Measurements from ENCODE around the gene SH3BP2. TPM values are rescaled to one million over a fixed set of nuclear protein-coding genes. Genes with fewer than 3 reads are reported as not detected.

SH3BP2 gene
- total RNA-seq, 1 donor from 2014 or later, result 150 TPM

GRCh38 chr4:2837110-2837903 lies 44.4 kb downstream of the SH3BP2 start:
- TF ChIP-seq CTCF (IDR thresholded peaks at IDR 0.05; ENCODE audit: unreplicated experiment), result no peak
- Mint-ChIP-seq H3K9me3 (ENCODE audit: unreplicated experiment) (no peaks in the 10 kb centered on the region), H3K27ac (ENCODE audit: unreplicated experiment) (no peak overlapping the region), H3K4me3 (ENCODE audit: unreplicated experiment) (no peak overlapping the region), H3K36me3 (ENCODE audit: low read depth, unreplicated experiment) (peaks cover 26% of the 10 kb centered on the region), H3K27me3 (ENCODE audit: unreplicated experiment) (peaks cover 2% of the 10 kb centered on the region), H3K4me1 (ENCODE audit: unreplicated experiment) (peaks cover 8% of the 10 kb centered on the region)
- no peak for DNase-seq (ENCODE audit: low spot score)

- Mint-ChIP-seq H3K36me3 (ENCODE audit: low read depth, unreplicated experiment) (peaks cover 23% of the 10 kb centered on the region), H3K9me3 (ENCODE audit: unreplicated experiment) (no peaks in the 10 kb centered on the region), H3K4me1 (ENCODE audit: unreplicated experiment) (peaks cover 14% of the 10 kb centered on the region), H3K27me3 (ENCODE audit: unreplicated experiment) (peaks cover 2% of the 10 kb centered on the region), H3K27ac (ENCODE audit: unreplicated experiment) (peak overlapping the region; percentile 21), H3K4me3 (ENCODE audit: unreplicated experiment) (peak overlapping the region; percentile 53)
- no peak for TF ChIP-seq CTCF (IDR thresholded peaks at IDR 0.05; ENCODE audit: unreplicated experiment)
- no peak for DNase-seq (ENCODE audit: low spot score)
Measured at GRCh38 chr4:2837904-2838496, 45.1 kb downstream of the SH3BP2 start.

GRCh38 chr4:2839060-2839459 lies 46.2 kb downstream of the SH3BP2 start:
- Mint-ChIP-seq H3K27ac (ENCODE audit: unreplicated experiment) (no peak overlapping the region), H3K4me1 (ENCODE audit: unreplicated experiment) (peaks cover 14% of the 10 kb centered on the region), H3K27me3 (ENCODE audit: unreplicated experiment) (peaks cover 2% of the 10 kb centered on the region), H3K36me3 (ENCODE audit: low read depth, unreplicated experiment) (peaks cover 17% of the 10 kb centered on the region), H3K9me3 (ENCODE audit: unreplicated experiment) (no peaks in the 10 kb centered on the region), H3K4me3 (ENCODE audit: unreplicated experiment) (no peak overlapping the region)
- TF ChIP-seq CTCF (IDR thresholded peaks at IDR 0.05; ENCODE audit: unreplicated experiment), result no peak
- DNase-seq (ENCODE audit: low spot score), result no peak

- Mint-ChIP-seq H3K27me3 (ENCODE audit: unreplicated experiment) (peaks cover 9% of the 10 kb centered on the region), H3K4me3 (ENCODE audit: unreplicated experiment) (peak overlapping the region; percentile 88), H3K27ac (ENCODE audit: unreplicated experiment) (peak overlapping the region; percentile 44), H3K4me1 (ENCODE audit: unreplicated experiment) (peaks cover 35% of the 10 kb centered on the region), H3K9me3 (ENCODE audit: unreplicated experiment) (no peaks in the 10 kb centered on the region), H3K36me3 (ENCODE audit: low read depth, unreplicated experiment) (peaks cover 27% of the 10 kb centered on the region)
- TF ChIP-seq CTCF (IDR thresholded peaks at IDR 0.05; ENCODE audit: unreplicated experiment), result no peak
- no peak for DNase-seq (ENCODE audit: low spot score)
Measured at GRCh38 chr4:2842687-2843262, 49.9 kb downstream of the SH3BP2 start.
